Activated CD4-positive, alpha-beta T cell treated with anti-CD3 and anti-CD28 coated beads, Interleukin-2, amount 50 U/mL, for 48 hours (primary cell): Measurements from ENCODE around the gene L2HGDH.
"Not testable (repeated sequence)": the region's sequence is repeated elsewhere in the genome, so short reads cannot be mapped to it uniquely, and the experiment has no call there.

Experiments
- DNase-seq, 2 experiments: peaks; one replicate each; pipeline ENCODE4 v3.0.0-alpha.2; 2020

Gene L2HGDH

GRCh38 chr14:50311972-50312733 is at the start of gene L2HGDH, which contains the start of gene DMAC2L:
TSS of gene L2HGDH (minus strand) at chr14:50312229. CDS start at chr14:50312150, 79 bp downstream.
TSS of gene DMAC2L (plus strand) at chr14:50312324. CDS start at chr14:50321488, 9,164 bp downstream.
- DNase-seq, result peak; percentile 89 to 92

GRCh38 chr14:50360851-50361250 is 48.8 kb upstream of the L2HGDH start:
- DNase-seq, result no peak

GRCh38 chr14:50360093-50360492 is 48.1 kb upstream of the L2HGDH start:
- DNase-seq, result no peak

GRCh38 chr14:50359631-50360030 is 47.6 kb upstream of the L2HGDH start:
- no peak for DNase-seq

GRCh38 chr14:50357753-50358395 is 45.8 kb upstream of the L2HGDH start:
- no peak for DNase-seq

- DNase-seq, result no peak
Measured at GRCh38 chr14:50357124-50357523, 45.1 kb upstream of the L2HGDH start.

- DNase-seq, result not testable (repeated sequence)
Measured at GRCh38 chr14:50356283-50356682, 44.3 kb upstream of the L2HGDH start.

GRCh38 chr14:50355692-50356091 is 43.7 kb upstream of the L2HGDH start:
- DNase-seq, result no peak

GRCh38 chr14:50354527-50354926 is 42.5 kb upstream of the L2HGDH start:
- no peak for DNase-seq

- DNase-seq, result no peak
Measured at GRCh38 chr14:50353126-50353525, 41.1 kb upstream of the L2HGDH start.

GRCh38 chr14:50352584-50352983 is 40.6 kb upstream of the L2HGDH start:
- DNase-seq, result no peak

GRCh38 chr14:50350975-50351374 is 38.9 kb upstream of the L2HGDH start:
- DNase-seq, result no peak

- DNase-seq, result no peak
Measured at GRCh38 chr14:50348933-50349332, 36.9 kb upstream of the L2HGDH start.

- DNase-seq, result no peak
Measured at GRCh38 chr14:50347521-50347920, 35.5 kb upstream of the L2HGDH start.

- DNase-seq, result no peak
Measured at GRCh38 chr14:50345846-50346422, 33.9 kb upstream of the L2HGDH start.

- DNase-seq, result no peak
Measured at GRCh38 chr14:50344876-50345563, 33.0 kb upstream of the L2HGDH start.

- DNase-seq, result peak; percentile 73 to 82
Measured at GRCh38 chr14:50344116-50344775, 32.2 kb upstream of the L2HGDH start.

GRCh38 chr14:50343434-50343833 is 31.4 kb upstream of the L2HGDH start:
- no peak for DNase-seq

GRCh38 chr14:50342221-50343078 is 30.4 kb upstream of the L2HGDH start:
- DNase-seq, result peak; percentile 34 to 51

- no peak for DNase-seq
Measured at GRCh38 chr14:50340963-50341362, 28.9 kb upstream of the L2HGDH start.

- no peak for DNase-seq
Measured at GRCh38 chr14:50340045-50340444, 28.0 kb upstream of the L2HGDH start.
